ENCODE results near the gene AMPD2. TPM values are rescaled to one million over a fixed set of nuclear protein-coding genes. Genes with fewer than 3 reads are reported as not detected.

Gene AMPD2
- total and polyA plus RNA-seq, 2 of the 8 experiments (the other 6 are each of a cell fraction or from before 2014, with no cell fraction given), result 37.2 to 67.7 TPM

DNA sequence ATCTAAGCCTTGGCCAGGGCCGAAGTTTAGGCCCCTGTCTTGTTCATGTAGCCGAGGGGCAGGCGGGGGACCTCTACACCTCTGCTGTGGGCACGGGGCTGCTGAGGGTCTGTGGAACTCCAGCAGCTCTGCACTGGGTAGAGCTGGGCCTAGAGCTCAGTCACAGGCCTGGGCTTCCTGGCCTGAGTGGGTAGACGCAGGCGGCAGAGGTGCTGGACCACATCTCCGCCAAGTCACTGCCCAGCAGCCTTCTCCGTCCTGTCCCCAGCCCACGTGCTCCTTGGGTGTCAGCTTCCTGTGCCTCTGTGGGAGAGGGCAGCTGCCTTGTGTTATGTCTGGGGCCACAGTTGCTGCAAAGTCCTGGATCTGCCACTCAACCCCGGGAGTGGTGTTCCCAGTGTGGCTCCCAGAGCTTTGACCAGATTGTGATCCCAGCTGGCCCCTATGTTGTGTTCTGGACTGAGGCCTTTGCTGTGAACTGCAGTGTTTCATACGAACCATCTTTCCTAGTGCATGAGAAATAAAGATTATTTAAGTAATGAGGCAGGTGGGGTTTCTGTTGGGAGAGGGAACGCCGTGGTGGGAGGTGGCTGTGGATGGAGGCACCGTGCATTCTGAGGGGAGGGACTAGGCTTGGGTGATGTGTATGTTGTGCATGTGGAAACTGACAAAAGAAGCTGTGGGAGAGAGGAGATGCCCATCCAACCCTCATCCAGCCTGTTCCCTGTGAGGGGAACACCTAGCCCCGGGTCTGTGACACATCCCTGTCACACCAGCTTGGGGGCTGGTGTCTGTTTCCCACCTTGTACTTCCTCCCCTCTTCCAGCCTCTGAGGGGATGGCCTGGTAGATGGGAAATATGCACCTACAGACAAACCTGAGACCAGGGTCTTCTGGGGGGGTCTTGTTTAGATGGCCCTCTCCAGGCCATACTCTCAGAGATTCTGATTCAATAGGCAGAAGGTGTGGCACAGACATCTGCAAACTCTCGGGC is 12.2 kb downstream of the AMPD2 start:
- Histone ChIP-seq H2BK120ac (replicated peaks; ENCODE audit: low read depth, low read length) (no peak overlapping the region), H2BK15ac (ENCODE audit: low read length) (no peak overlapping the region), H3K23ac (ENCODE audit: insufficient read length) (no peak overlapping the region), H3K4me2 (ENCODE audit: insufficient read depth in 1 of 2, low read depth in 2 of 2, low read length in 2 of 2) (no peak overlapping the region), H3K36me3 (ENCODE audit: control insufficient read depth in 2 of 4, insufficient read depth in 4 of 4, low read length in 3 of 4) (peaks cover 17 to 26% (median 23%) of the 10 kb centered on the region in 4 experiments), H3K4me3 (ENCODE audit: extremely low read depth in 1 of 4, insufficient read depth in 2 of 4, low read depth in 3 of 4, low read length in 4 of 4) (no peak overlapping the region), H3K4ac (replicated peaks; ENCODE audit: insufficient read length, low read depth, low read length) (no peak overlapping the region), H3K9ac (replicated peaks in 1 of 4; ENCODE audit: extremely low read depth in 1 of 4, low read depth in 3 of 4, low read length in 3 of 4) (no peak overlapping the region), H3K56ac (replicated peaks; ENCODE audit: insufficient read length, low read depth, low read length) (no peak overlapping the region), H3K23me2 (ENCODE audit: low read depth, low read length) (no peaks in the 10 kb centered on the region), H4K20me1 (replicated peaks in 1 of 2; ENCODE audit: control insufficient read depth in 1 of 2, insufficient read depth in 2 of 2, low read length in 2 of 2) (peaks cover 0 to 15% of the 10 kb centered on the region in 2 experiments), H3K9me3 (ENCODE audit: insufficient read depth in 2 of 2, low read depth in 1 of 2, low read length in 1 of 2) (no peaks in the 10 kb centered on the region), H3K27me3 (replicated peaks in 1 of 4; ENCODE audit: control insufficient read depth in 3 of 4, extremely low read depth in 1 of 4, insufficient read depth in 3 of 4, low read length in 3 of 4) (no peaks in the 10 kb centered on the region), H3K79me2 (ENCODE audit: control insufficient read depth in 1 of 2, insufficient read depth in 2 of 2, low read length in 2 of 2) (no peaks in the 10 kb centered on the region), H2BK12ac (ENCODE audit: low read depth, low read length) (no peak overlapping the region), H2BK5ac (ENCODE audit: low read depth, low read length) (no peak overlapping the region), H3K18ac (ENCODE audit: extremely low read depth, low read length) (no peak overlapping the region), H4K91ac (replicated peaks; ENCODE audit: insufficient read length, low read length) (no peak overlapping the region), H4K8ac (ENCODE audit: extremely low read depth, insufficient read depth, low read length) (no peak overlapping the region), H3K79me1 (ENCODE audit: low read depth, low read length) (no peaks in the 10 kb centered on the region), H4K5ac (ENCODE audit: insufficient read length, low read depth, low read length) (no peak overlapping the region), H3K4me1 (replicated peaks in 1 of 4; ENCODE audit: control insufficient read depth in 3 of 4, insufficient read depth in 4 of 4, low read length in 3 of 4) (peaks cover 5 to 8% (median 7%) of the 10 kb centered on the region in 4 experiments; a peak in 6 of 7 replicates), H2BK20ac (ENCODE audit: low read length) (no peak overlapping the region), H3K14ac (ENCODE audit: insufficient read length) (no peak overlapping the region), H2AK5ac (ENCODE audit: low read depth, low read length) (no peak overlapping the region), H2AFZ (ENCODE audit: low read length) (no peak overlapping the region), H3K27ac (ENCODE audit: low read depth, low read length) (no peak overlapping the region)
- POLR2A ChIA-PET (ENCODE audit: partially characterized antibody), result interaction anchor here (0.7 to 1.6 kb wide), 3 partner anchors 12 to 83 kb away, joined by 3 to 5 read pairs (median 3); partner anchors contain the start of genes AMPD2, GNAI3 and GNAT2
- 89% methylated on average over 14 of the region's 16 CpGs; no CpG with 5 or more reads in 1 of the 2 experiments for WGBS, 2 experiments (ENCODE audit: extremely low coverage in 1 of 2, insufficient coverage in 1 of 2, insufficient read length in 1 of 2, insufficient replicate concordance in 2 of 2, low coverage in 1 of 2, low lambda C conversion rate in 2 of 2, missing lambda C conversion rate in 1 of 2)
- peak in 1 of 2 experiments; percentile 17 for DNase-seq (ENCODE audit: low read depth in 1 of 2, low spot score in 2 of 2)
- no peak for FAIRE-seq
- CTCF ChIA-PET (ENCODE audit: partially characterized antibody), result interaction anchor here (0.8 to 10.4 kb wide), 13 partner anchors 8 to 145 kb away, joined by 3 to 73 read pairs (median 3); partner anchors contain the start of genes AMPD2, EPS8L3, GNAT2 and GSTM1
- TF ChIP-seq RFX5 (IDR thresholded peaks at IDR 0.05; ENCODE audit: borderline replicate concordance, low read depth, low read length), result no peak
- TF ChIP-seq, protein P1, sequence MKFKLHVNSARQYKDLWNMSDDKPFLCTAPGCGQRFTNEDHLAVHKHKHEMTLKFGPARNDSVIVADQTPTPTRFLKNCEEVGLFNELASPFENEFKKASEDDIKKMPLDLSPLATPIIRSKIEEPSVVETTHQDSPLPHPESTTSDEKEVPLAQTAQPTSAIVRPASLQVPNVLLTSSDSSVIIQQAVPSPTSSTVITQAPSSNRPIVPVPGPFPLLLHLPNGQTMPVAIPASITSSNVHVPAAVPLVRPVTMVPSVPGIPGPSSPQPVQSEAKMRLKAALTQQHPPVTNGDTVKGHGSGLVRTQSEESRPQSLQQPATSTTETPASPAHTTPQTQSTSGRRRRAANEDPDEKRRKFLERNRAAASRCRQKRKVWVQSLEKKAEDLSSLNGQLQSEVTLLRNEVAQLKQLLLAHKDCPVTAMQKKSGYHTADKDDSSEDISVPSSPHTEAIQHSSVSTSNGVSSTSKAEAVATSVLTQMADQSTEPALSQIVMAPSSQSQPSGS (IDR thresholded peaks at IDR 0.05; ENCODE audit: low read length), result no peak
- no peak for TF ChIP-seq SRF (IDR thresholded peaks at IDR 0.05; ENCODE audit: low read depth, low read length)
- TF ChIP-seq FOSL1 (IDR thresholded peaks at IDR 0.05; ENCODE audit: insufficient read depth, low read depth, low read length), result no peak
- TF ChIP-seq KDM5A (IDR thresholded peaks at IDR 0.05; ENCODE audit: low read length), result no peak
- TF ChIP-seq, protein P2, sequence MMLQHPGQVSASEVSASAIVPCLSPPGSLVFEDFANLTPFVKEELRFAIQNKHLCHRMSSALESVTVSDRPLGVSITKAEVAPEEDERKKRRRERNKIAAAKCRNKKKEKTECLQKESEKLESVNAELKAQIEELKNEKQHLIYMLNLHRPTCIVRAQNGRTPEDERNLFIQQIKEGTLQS (IDR thresholded peaks at IDR 0.05; ENCODE audit: insufficient read depth, low read depth, low read length), result no peak
- TF ChIP-seq EZH2 (IDR thresholded peaks at IDR 0.05; ENCODE audit: low read depth, low read length, severe bottlenecking), result no peak
- no peak for TF ChIP-seq ZNF274 (IDR thresholded peaks at IDR 0.05; ENCODE audit: borderline replicate concordance, extremely low read depth, low read length)

Measured in H1 (cell line).